HL-60 (cell line): ENCODE results near the gene STON2.

Experiments used
- DNase-seq, 2 experiments: peaks; one replicate each; pipeline ENCODE4 v3.0.0-alpha.2; 2010 to 2020; ENCODE audit warnings: low read depth in 1 of 2, low spot score in 1 of 2
- H3K27ac ChIP-seq: fragments of 250-450 bp; sonication (Bioruptor Pico); replicated peaks from 2 replicates; pipeline ENCODE4 v1.5.1; 2020; ENCODE audit warnings: mild to moderate bottlenecking, moderate library complexity
- H3K27me3 ChIP-seq: fragments of 250-450 bp; sonication (Bioruptor Pico); 2 replicates; pipeline ENCODE4 v1.5.1; 2021; ENCODE audit warnings: mild to moderate bottlenecking, moderate library complexity; ENCODE audit not compliant: insufficient read depth, poor library complexity, severe bottlenecking
- H3K4me3 ChIP-seq: replicated peaks from 2 replicates; pipeline ENCODE4 v1.5.1; 2011; ENCODE audit warnings: mild to moderate bottlenecking, control low read depth, low read length; ENCODE audit not compliant: insufficient read depth
- GABPA ChIP-seq: IDR thresholded peaks from 2 replicates; pipeline ENCODE4 v1.6.1; 2012; ENCODE audit warnings: low read depth
- POLR2AphosphoS5 ChIP-seq: IDR thresholded peaks from 2 replicates; pipeline ENCODE4 v1.6.1; 2012; ENCODE audit warnings: low read depth
- SPI1 ChIP-seq: IDR thresholded peaks from 2 replicates; pipeline ENCODE4 v1.6.1; 2012; ENCODE audit warnings: low read depth, mild to moderate bottlenecking, borderline replicate concordance
- TF ChIP-seq, protein P1 (sequence below): IDR thresholded peaks from one replicate; pipeline ENCODE4 v1.5.1; 2011; ENCODE audit warnings: low read length, control low read depth, inconsistent platforms; ENCODE audit not compliant: insufficient read depth
- TF ChIP-seq, protein P2 (sequence below): IDR thresholded peaks from 2 replicates; pipeline ENCODE4 v1.6.1; 2012; ENCODE audit warnings: low read depth; ENCODE audit not compliant: insufficient replicate concordance

STON2 gene

DNA sequence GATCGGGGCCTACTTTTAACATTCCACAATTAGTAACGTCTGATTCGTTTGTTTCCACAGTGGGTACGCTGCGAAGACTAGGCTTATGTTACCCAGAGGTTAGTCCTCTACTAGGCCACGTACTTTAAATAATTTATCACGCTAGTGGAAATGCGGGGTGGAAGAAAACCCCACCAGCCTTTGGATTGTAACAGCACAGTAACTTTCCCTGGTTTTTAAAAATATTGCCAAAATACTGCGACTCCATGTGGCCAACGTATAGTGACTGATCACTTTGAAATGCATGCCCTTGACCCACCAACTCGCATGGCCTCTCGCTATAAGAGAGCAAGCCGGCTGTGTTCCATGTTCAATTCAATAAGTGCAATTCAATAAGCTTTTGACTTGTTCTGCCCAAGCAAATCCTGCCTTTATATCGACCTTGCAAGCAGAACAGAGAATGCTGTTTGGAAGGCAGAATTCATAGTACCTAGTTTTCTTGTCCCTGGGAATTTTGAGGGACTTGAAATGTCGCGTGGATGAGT lies 178.5 kb downstream of the STON2 start:
- peak overlapping the region; percentile 97 for H3K27ac ChIP-seq
- H3K4me3 ChIP-seq, result peak overlapping the region; percentile 13
- no peak for DNase-seq
- no peak for TF ChIP-seq SPI1
- TF ChIP-seq POLR2AphosphoS5, result no peak
- TF ChIP-seq, protein P1, sequence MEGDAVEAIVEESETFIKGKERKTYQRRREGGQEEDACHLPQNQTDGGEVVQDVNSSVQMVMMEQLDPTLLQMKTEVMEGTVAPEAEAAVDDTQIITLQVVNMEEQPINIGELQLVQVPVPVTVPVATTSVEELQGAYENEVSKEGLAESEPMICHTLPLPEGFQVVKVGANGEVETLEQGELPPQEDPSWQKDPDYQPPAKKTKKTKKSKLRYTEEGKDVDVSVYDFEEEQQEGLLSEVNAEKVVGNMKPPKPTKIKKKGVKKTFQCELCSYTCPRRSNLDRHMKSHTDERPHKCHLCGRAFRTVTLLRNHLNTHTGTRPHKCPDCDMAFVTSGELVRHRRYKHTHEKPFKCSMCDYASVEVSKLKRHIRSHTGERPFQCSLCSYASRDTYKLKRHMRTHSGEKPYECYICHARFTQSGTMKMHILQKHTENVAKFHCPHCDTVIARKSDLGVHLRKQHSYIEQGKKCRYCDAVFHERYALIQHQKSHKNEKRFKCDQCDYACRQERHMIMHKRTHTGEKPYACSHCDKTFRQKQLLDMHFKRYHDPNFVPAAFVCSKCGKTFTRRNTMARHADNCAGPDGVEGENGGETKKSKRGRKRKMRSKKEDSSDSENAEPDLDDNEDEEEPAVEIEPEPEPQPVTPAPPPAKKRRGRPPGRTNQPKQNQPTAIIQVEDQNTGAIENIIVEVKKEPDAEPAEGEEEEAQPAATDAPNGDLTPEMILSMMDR, result no peak
- TF ChIP-seq GABPA, result no peak
- TF ChIP-seq, protein P2, sequence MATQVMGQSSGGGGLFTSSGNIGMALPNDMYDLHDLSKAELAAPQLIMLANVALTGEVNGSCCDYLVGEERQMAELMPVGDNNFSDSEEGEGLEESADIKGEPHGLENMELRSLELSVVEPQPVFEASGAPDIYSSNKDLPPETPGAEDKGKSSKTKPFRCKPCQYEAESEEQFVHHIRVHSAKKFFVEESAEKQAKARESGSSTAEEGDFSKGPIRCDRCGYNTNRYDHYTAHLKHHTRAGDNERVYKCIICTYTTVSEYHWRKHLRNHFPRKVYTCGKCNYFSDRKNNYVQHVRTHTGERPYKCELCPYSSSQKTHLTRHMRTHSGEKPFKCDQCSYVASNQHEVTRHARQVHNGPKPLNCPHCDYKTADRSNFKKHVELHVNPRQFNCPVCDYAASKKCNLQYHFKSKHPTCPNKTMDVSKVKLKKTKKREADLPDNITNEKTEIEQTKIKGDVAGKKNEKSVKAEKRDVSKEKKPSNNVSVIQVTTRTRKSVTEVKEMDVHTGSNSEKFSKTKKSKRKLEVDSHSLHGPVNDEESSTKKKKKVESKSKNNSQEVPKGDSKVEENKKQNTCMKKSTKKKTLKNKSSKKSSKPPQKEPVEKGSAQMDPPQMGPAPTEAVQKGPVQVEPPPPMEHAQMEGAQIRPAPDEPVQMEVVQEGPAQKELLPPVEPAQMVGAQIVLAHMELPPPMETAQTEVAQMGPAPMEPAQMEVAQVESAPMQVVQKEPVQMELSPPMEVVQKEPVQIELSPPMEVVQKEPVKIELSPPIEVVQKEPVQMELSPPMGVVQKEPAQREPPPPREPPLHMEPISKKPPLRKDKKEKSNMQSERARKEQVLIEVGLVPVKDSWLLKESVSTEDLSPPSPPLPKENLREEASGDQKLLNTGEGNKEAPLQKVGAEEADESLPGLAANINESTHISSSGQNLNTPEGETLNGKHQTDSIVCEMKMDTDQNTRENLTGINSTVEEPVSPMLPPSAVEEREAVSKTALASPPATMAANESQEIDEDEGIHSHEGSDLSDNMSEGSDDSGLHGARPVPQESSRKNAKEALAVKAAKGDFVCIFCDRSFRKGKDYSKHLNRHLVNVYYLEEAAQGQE, result no peak
- H3K27me3 ChIP-seq, result no peaks in the 10 kb centered on the region

DNA sequence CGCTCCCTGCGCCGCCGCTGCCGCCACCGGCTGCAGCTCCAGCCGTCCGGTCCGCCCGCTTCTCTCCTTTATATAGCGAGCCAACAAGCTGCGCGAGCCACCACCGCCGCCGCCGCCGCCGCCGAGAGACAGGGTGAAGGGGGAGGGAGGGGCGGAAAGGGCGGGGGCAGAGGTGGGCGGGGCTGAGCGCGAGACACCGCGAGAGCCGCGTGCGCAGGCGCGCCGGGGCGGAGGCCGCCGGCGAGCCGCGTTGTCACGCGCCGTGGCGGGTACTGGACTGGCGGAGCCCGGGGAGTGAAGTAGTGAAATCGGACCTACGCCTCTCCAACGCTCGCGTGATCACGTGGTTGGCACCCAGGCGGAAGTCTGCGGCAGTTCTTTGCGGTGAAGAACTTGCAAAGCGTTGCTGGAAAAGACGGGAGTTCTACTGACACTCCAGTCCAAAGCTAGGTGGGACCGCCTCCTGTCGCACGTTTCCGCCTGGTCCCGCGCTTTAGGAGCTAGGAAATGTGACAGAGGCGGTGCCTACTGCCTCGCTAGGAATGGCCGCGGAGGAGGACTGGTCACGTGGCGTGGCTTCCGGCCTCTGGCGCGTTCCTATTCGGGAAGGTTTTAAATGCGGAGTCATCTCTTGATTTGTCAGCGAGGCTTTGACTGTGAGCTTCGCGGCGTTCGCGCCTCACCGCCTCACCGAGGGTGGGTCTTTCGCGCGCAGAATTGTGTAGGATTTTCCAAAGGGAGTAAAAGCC lies 179.1 kb downstream of the STON2 start, which contains the start of gene GTF2A1:
Gene GTF2A1 (minus strand): TSS at position 130 of the 749 bp plus-strand sequence. CDS start 441 bp downstream, outside the sequence.
- peak; percentile 82 to 90 for DNase-seq
- peak within 1 kb of the TSS; percentile 97 for H3K27ac ChIP-seq
- no peaks in the 10 kb centered on the region for H3K27me3 ChIP-seq
- TF ChIP-seq SPI1 (no peak), POLR2AphosphoS5 (peak; percentile 74), GABPA (no peak)
- TF ChIP-seq, protein P2, result no peak
- peak within 1 kb of the TSS; percentile 47 for H3K4me3 ChIP-seq

DNA sequence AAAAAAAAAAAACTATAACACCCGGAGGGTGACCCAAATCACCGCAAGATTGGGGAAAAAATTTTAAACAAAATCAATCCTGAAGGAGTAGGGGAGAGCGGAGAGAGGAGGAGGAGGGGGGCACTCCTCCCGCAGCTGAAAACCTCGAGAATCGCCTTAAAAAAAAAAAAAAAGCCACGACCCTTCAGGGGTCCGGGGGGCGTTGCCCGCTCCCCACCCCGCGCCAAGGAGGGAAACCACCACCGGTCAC lies 179.6 kb downstream of the STON2 start:
- no peak for TF ChIP-seq POLR2AphosphoS5
- TF ChIP-seq, protein P2, result no peak
- no peak for TF ChIP-seq GABPA
- TF ChIP-seq, protein P1, result no peak
- no peak for TF ChIP-seq SPI1

More for the DNA sequence above, 179.6 kb downstream of the STON2 start:
- Histone ChIP-seq H3K27me3 (no peaks in the 10 kb centered on the region), H3K27ac (peak overlapping the region; percentile 97), H3K4me3 (peak overlapping the region; percentile 47)
- no peak for DNase-seq
